HUES6 (cell line): ENCODE measurements around the gene CTNND2.

Experiments
- H3K27ac ChIP-seq: 2 replicates; pipeline ENCODE4 v1.7.0; 2013; ENCODE audit warnings: low read depth, mild to moderate bottlenecking, low read length, inconsistent platforms
- H3K27me3 ChIP-seq: 2 replicates; pipeline ENCODE4 v1.6.1; 2013; ENCODE audit warnings: low read length; ENCODE audit not compliant: control insufficient read depth, insufficient read depth
- H3K36me3 ChIP-seq: 2 replicates; pipeline ENCODE4 v1.6.1; 2013; ENCODE audit warnings: low read length; ENCODE audit not compliant: control insufficient read depth, insufficient read depth
- H3K4me1 ChIP-seq: 2 replicates; pipeline ENCODE4 v1.6.1; 2013; ENCODE audit warnings: low read length; ENCODE audit not compliant: control insufficient read depth, insufficient read depth
- H3K4me3 ChIP-seq: 2 replicates; pipeline ENCODE4 v1.5.1; 2013; ENCODE audit warnings: low read depth, low read length
- H3K9ac ChIP-seq: one replicate; pipeline ENCODE4 v1.6.1; 2013; ENCODE audit warnings: mild to moderate bottlenecking, low read length
- H3K9me3 ChIP-seq: 2 replicates; pipeline ENCODE4 v1.6.1; 2013; ENCODE audit warnings: low read depth, low read length; ENCODE audit not compliant: control insufficient read depth, insufficient read depth

CTNND2 gene

DNA sequence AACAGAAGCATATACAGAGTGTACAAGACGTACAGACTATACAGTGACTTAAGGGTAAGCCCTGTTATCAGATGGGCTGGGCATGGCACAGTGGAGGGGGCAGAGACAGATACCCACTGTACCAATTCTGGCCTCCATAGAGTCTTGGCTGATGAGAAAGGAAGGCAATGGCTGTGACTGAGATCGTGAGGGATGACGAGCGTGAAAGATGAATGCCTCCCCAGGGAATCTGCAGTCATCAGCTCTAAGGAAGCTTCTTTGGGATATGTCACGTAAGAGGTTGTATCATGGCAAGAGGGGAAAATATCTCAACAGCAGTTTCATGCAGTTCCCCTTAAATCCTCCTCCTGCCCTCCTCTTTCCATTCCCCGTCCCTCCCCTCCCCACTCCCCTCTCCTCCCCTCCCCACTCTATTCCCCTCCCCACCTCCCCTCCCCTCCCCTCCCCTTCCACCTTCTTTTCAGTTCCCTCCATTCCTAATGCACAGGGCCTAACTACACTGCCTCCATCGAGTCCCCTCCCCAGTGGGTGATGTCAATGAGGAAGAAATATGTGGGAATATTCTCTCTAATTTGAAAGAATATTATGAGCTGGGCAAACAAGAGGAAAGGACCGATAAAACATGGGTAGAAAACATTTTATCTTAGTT, 916.8 kb downstream of the CTNND2 start:
- no peak overlapping the region for H3K4me3 ChIP-seq
- no peaks in the 10 kb centered on the region for H3K36me3 ChIP-seq
- H3K27me3 ChIP-seq: peaks cover 6% of the 10 kb centered on the region; the same call in 1 of the 2 replicates
- no peak overlapping the region for H3K9ac ChIP-seq
- no peaks in the 10 kb centered on the region for H3K9me3 ChIP-seq
- H3K27ac ChIP-seq: no peak overlapping the region
- H3K4me1 ChIP-seq: peaks cover 4% of the 10 kb centered on the region; the same call in 1 of the 2 replicates

DNA sequence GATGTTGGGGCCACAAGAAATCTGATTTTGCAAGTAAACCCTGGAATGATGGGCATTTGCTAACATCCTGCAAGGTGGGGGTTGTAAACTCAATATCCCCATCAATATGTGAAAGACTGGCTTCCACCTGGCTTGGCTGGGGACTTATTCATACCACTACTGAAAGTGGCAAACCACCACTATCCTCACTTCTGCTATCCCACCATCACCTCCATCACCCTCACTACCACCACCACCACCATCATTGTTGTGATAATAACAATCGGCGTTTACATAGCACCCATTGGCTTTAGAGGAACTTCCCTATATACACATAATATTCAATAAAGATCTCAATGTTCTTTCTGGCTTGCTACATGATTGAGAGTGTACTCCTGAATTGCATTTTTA, 918.5 kb downstream of the CTNND2 start:
- peaks cover 6% of the 10 kb centered on the region; the same call in 1 of the 2 replicates for H3K27me3 ChIP-seq
- no peaks in the 10 kb centered on the region for H3K9me3 ChIP-seq
- H3K36me3 ChIP-seq: no peaks in the 10 kb centered on the region
- no peak overlapping the region for H3K27ac ChIP-seq
- no peak overlapping the region for H3K4me3 ChIP-seq
- peaks cover 4% of the 10 kb centered on the region; the same call in 1 of the 2 replicates for H3K4me1 ChIP-seq
- H3K9ac ChIP-seq: no peak overlapping the region

DNA sequence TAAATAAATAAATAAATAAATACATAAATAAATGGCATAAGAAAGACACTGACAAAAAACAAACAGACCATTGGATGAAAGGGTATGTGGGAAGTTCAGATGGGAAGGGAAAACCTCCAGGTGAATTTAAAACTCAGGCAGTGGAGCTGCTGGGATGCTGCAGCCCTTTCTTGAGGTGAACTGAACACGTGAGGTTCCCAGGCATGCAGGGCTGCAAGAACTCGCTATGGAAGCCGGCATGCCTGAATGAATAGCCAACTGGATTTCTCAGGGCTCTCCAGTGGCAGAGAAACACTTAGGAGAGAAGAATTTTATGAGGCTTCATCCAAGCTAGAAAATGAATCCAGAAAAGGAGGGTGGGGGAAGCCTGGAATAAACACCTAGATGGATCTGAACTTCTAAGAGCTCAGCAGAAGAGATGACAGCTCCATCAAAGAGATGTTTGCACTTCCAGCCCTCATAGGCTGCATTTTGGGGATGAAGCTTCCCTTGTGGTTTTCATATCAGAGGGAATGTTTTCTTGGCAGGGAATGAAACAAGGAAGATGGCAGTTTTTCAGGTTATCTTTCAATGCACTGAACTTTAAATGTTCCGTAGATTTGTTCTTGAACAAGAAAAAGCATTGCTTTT, 919.0 kb downstream of the CTNND2 start:
- no peaks in the 10 kb centered on the region for H3K36me3 ChIP-seq
- H3K27ac ChIP-seq: no peak overlapping the region
- peaks cover 4% of the 10 kb centered on the region; the same call in 1 of the 2 replicates for H3K4me1 ChIP-seq
- H3K9me3 ChIP-seq: no peaks in the 10 kb centered on the region
- H3K9ac ChIP-seq: no peak overlapping the region
- peaks cover 6% of the 10 kb centered on the region; the same call in 1 of the 2 replicates for H3K27me3 ChIP-seq
- H3K4me3 ChIP-seq: no peak overlapping the region

DNA sequence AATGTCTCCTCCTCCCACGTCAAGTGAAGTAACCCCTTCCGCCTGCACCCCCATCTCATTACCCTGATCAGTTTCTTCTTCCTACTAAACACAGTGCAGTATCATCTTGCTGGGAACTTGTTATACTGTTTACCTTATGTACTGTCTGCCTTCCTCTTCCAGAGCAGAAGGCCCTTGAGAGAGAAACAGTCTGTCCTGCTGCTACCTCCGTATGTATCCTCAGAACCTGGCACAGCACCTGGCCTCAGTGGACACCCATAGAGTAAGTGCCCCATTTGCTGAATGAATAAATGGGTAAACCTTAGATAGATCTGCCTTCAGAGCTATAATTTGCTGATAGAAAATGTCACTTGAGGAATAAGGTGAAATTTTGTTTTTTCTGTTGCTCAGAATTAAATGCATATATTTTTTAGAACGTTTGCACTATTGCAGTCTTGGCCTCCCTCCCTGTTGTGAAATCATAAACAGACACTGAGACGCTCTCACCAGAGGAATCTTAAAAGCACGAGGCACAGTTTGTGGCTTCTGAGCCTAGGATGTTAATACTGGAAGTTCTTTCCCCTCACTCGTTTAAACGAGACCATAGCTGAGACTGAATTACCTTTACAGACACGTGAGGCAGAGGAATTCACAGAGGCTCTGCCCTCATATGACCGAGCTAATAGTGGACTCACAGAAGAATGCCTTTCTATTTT, 920.1 kb downstream of the CTNND2 start:
- peaks cover 4% of the 10 kb centered on the region; the same call in 1 of the 2 replicates for H3K4me1 ChIP-seq
- no peaks in the 10 kb centered on the region for H3K36me3 ChIP-seq
- peaks cover 6% of the 10 kb centered on the region; the same call in 1 of the 2 replicates for H3K27me3 ChIP-seq
- H3K9ac ChIP-seq: no peak overlapping the region
- H3K4me3 ChIP-seq: no peak overlapping the region
- no peak overlapping the region for H3K27ac ChIP-seq
- H3K9me3 ChIP-seq: no peaks in the 10 kb centered on the region

DNA sequence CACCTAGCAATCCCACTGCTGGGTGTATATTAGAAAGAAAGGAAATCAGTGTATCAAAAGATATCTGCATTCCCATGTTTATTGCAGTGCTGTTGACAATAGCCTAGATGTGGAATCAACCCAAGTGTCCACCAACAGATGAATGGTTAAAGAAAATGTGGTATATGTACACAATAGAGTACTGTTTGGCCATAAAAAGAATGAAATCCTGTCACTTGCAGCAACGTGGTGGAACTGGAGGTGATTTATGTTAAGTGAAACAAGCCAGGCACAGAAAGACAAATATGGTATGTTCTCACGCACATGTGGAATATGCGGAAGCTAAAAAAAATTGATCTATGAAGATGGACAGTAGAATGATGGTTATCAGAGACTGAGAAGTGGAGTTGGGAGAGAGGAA, 921.6 kb downstream of the CTNND2 start:
- Histone ChIP-seq H3K9me3 (no peaks in the 10 kb centered on the region), H3K27ac (no peak overlapping the region), H3K9ac (no peak overlapping the region), H3K27me3 (peaks cover 3% of the 10 kb centered on the region; the same call in 1 of the 2 replicates), H3K36me3 (no peaks in the 10 kb centered on the region), H3K4me1 (no peaks in the 10 kb centered on the region), H3K4me3 (no peak overlapping the region)

DNA sequence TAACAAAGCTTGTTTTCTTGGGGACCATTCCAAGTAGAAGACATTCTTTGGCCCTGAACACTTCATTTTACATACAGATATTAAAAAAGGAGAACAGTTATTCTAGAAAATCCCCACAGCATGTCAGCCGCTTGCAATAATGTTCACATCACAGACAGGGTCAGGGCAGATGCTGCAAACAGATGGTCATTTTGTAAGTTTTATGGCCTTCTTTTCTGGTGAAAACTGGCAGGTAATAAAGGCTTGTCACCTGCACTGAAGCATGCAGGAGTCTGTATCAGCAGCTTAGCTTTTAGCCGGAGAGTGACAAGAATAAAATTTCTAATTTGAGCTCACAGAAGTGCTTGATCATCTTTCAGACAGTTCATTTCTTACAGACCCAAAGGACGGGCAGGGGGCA, 922.3 kb downstream of the CTNND2 start:
- Histone ChIP-seq H3K27ac (no peak overlapping the region), H3K9me3 (no peaks in the 10 kb centered on the region), H3K9ac (no peak overlapping the region), H3K27me3 (no peaks in the 10 kb centered on the region), H3K4me3 (no peak overlapping the region), H3K36me3 (no peaks in the 10 kb centered on the region), H3K4me1 (no peaks in the 10 kb centered on the region)

DNA sequence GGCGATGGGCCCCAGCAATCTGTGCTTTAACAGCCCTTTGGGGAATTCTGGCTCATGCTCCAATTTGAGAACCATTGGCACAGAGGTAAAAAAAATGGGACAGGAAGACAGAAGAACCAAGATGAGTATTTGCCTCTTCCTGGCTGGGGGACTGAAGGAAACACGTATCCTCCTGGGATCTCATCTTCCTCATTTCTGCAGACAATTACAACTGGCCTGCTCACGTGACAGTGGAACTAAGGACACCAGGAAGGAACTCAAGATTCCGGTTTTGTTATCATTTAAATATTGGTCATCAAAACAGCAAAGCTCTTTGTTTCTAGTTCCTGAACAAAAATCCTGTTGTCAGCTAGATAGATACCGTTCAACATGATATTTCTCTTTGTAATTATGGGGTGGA, 927.2 kb downstream of the CTNND2 start:
- Histone ChIP-seq H3K9ac (no peak overlapping the region), H3K27ac (no peak overlapping the region), H3K4me3 (no peak overlapping the region), H3K9me3 (no peaks in the 10 kb centered on the region), H3K4me1 (no peaks in the 10 kb centered on the region), H3K27me3 (no peaks in the 10 kb centered on the region), H3K36me3 (no peaks in the 10 kb centered on the region)

DNA sequence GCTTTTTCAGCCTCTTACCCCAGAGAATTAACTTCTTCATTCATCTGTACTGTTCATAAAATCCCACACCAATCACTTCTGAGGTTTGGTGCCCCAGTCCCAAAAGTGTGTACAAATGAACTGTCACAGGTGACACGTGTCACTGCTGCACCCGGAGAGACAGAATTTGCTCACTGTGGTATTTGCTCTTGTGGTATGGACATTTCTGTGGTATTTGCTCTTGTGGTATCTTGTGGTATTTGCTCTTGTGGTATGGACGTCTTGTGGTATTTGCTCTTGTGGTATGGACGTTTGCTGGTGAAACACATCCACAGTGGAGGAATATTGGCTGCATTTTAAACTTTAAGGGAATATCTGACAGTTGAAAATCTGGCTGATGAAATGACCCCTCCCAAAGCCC, 928.3 kb downstream of the CTNND2 start:
- H3K27me3 ChIP-seq: no peaks in the 10 kb centered on the region
- H3K4me1 ChIP-seq: no peaks in the 10 kb centered on the region
- H3K27ac ChIP-seq: no peak overlapping the region

DNA sequence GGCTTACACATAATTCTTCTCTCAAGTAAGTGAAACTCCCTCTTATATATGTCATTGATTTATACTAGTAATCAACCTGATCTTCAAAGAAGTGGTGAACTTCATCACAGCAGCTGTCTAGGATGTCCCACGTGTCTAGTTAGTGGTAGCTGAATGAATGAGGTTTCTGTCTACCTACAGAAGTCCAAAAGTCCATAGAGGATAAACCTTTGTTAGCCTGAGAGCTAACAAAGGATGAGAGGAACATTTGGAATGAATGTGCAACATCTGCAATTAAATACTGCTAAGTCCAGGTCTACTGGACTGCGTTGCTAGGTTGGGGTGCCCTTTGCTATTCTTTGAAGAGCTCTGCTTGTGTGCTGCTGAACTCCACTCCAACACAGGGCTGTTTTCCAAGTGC, 929.4 kb downstream of the CTNND2 start:
- Histone ChIP-seq H3K36me3 (no peaks in the 10 kb centered on the region), H3K27ac (no peak overlapping the region), H3K4me3 (no peak overlapping the region), H3K9ac (no peak overlapping the region), H3K4me1 (no peaks in the 10 kb centered on the region), H3K27me3 (no peaks in the 10 kb centered on the region), H3K9me3 (no peaks in the 10 kb centered on the region)

More for the DNA sequence above, 928.3 kb downstream of the CTNND2 start:
- no peaks in the 10 kb centered on the region for H3K36me3 ChIP-seq
- no peak overlapping the region for H3K9ac ChIP-seq
- H3K4me3 ChIP-seq: no peak overlapping the region
- H3K9me3 ChIP-seq: no peaks in the 10 kb centered on the region

DNA sequence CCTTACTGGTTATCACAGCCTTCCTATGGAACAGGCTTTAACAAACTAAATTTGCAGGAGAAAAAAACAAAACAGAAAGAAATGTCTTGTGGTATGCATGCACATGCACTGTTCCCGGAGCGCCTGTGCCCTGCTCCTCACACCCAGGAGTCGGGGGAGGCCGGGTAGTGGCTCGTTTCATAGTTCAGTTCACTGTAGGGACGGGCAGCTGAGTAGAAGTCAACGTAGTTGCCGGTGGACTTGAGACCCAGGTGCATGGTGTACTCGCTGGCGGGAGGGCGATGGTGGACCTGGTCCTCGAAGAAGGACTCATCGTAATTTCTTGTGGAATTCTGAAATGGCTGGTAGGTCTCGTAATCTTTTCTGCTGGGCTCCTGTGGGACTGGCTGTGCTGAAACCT, 930.9 kb downstream of the CTNND2 start:
- Histone ChIP-seq H3K4me1 (no peaks in the 10 kb centered on the region), H3K9me3 (no peaks in the 10 kb centered on the region), H3K9ac (no peak overlapping the region), H3K36me3 (no peaks in the 10 kb centered on the region), H3K4me3 (no peak overlapping the region), H3K27me3 (no peaks in the 10 kb centered on the region), H3K27ac (no peak overlapping the region)

DNA sequence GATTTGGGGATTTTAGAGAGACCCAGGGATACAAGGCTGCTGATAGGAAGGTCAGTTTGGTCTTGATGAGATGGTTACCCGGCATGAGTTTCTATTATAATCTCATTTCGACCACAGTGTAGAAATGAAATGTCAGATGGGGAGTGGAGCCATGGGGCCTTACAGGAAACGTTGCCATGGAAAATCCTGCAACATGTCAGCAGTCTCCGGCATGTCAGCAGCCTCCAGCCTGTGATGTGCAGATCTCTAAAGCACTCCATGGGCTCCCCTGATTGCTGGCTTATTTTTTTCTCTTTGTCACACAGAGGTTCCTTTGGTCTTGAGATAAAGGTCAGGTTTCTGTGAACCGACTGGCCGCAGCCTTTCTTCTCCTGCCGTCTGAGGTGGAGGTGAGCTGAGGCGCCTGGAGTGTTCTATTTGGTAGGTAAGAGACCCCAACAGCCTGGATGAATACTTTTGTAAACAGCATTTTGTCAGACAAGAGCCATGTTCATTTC, 934.5 kb downstream of the CTNND2 start:
- Histone ChIP-seq H3K9me3 (no peaks in the 10 kb centered on the region), H3K36me3 (no peaks in the 10 kb centered on the region), H3K9ac (no peak overlapping the region), H3K27ac (no peak overlapping the region), H3K4me3 (no peak overlapping the region), H3K4me1 (no peaks in the 10 kb centered on the region), H3K27me3 (no peaks in the 10 kb centered on the region)
